Activated naive CD8-positive, alpha-beta T cell (primary cell): ENCODE measurements around the gene AGBL2.
A peak's percentile ranks its signal among the peaks of the same experiment; 100 is the strongest.
"Not testable (repeated sequence)": the region's sequence is repeated elsewhere in the genome, so short reads cannot be mapped to it uniquely, and the experiment has no call there.

Experiments used
- H3K27ac Mint-ChIP-seq: one replicate; pipeline ENCODE4 v1.8.0; 2021; ENCODE audit warnings: mixed read lengths
- H3K27me3 Mint-ChIP-seq: one replicate; pipeline ENCODE4 v1.8.0; 2021; ENCODE audit warnings: mixed read lengths
- H3K36me3 Mint-ChIP-seq: one replicate; pipeline ENCODE4 v1.8.0; 2021; ENCODE audit warnings: mixed read lengths
- H3K4me1 Mint-ChIP-seq: one replicate; pipeline ENCODE4 v1.8.0; 2021; ENCODE audit warnings: low read depth, mixed read lengths
- H3K4me3 Mint-ChIP-seq: one replicate; pipeline ENCODE4 v1.8.0; 2021; ENCODE audit warnings: mild to moderate bottlenecking, mixed read lengths
- H3K9me3 Mint-ChIP-seq: one replicate; pipeline ENCODE4 v1.8.0; 2021; ENCODE audit warnings: low read depth, mixed read lengths

AGBL2 gene

GRCh38 chr11:47715082-47715669 lies at the start of gene AGBL2:
AGBL2 (minus strand) TSS chr11:47715369; CDS start chr11:47714650, 719 bp downstream.
- Mint-ChIP-seq H3K36me3 (peaks cover 2% of the 10 kb centered on the region), H3K4me3 (peak within 1 kb of the TSS; percentile 92), H3K4me1 (peaks cover 23% of the 10 kb centered on the region), H3K27me3 (no peaks in the 10 kb centered on the region), H3K9me3 (no peaks in the 10 kb centered on the region), H3K27ac (peak within 1 kb of the TSS; percentile 92)

GRCh38 chr11:47759291-47759690 lies 44.1 kb upstream of the AGBL2 start:
- H3K4me3 Mint-ChIP-seq, H3K36me3 Mint-ChIP-seq, H3K27me3 Mint-ChIP-seq: not testable (repeated sequence)

GRCh38 chr11:47756208-47756607 lies 41.0 kb upstream of the AGBL2 start:
- Mint-ChIP-seq H3K4me3 (no peak overlapping the region), H3K4me1 (peaks cover 14% of the 10 kb centered on the region), H3K9me3 (no peaks in the 10 kb centered on the region), H3K36me3 (peaks cover 8% of the 10 kb centered on the region), H3K27me3 (no peaks in the 10 kb centered on the region), H3K27ac (no peak overlapping the region)

More at GRCh38 chr11:47759291-47759690, 44.1 kb upstream of the AGBL2 start:
- H3K27ac Mint-ChIP-seq, H3K9me3 Mint-ChIP-seq: not testable (repeated sequence)
- H3K4me1 Mint-ChIP-seq = peaks cover 15% of the 10 kb centered on the region

DNA sequence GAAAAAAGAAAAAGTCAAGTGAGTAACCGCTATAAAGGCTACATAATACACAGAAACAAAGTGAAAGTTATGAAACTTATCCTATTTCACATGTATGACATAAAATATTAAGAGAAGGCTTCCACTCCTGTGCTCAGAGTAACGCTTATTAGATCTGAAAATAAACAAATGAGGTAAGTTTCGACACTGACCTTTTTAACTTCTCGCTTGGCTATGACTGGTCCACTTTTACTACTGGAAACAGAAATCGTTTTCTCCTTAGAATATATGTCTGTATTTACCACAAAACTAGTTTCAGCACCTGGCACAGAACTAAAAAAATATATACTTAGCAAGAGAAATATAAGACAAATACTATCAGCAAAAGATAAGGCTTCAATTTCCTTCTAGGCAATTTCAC lies 35.6 kb upstream of the AGBL2 start:
- Mint-ChIP-seq H3K36me3 (peaks cover 10% of the 10 kb centered on the region), H3K4me1 (peaks cover 12% of the 10 kb centered on the region), H3K9me3 (no peaks in the 10 kb centered on the region), H3K27ac (peak overlapping the region; percentile 46), H3K4me3 (no peak overlapping the region), H3K27me3 (no peaks in the 10 kb centered on the region)

GRCh38 chr11:47742494-47742893 lies 27.3 kb upstream of the AGBL2 start:
- peaks cover 10% of the 10 kb centered on the region for H3K4me1 Mint-ChIP-seq
- not testable (repeated sequence) for H3K27me3 Mint-ChIP-seq, H3K27ac Mint-ChIP-seq, H3K4me3 Mint-ChIP-seq, H3K36me3 Mint-ChIP-seq, H3K9me3 Mint-ChIP-seq

- H3K27ac Mint-ChIP-seq, H3K36me3 Mint-ChIP-seq, H3K27me3 Mint-ChIP-seq, H3K4me1 Mint-ChIP-seq, H3K4me3 Mint-ChIP-seq, H3K9me3 Mint-ChIP-seq: not testable (repeated sequence)
These were observed 22.6 kb upstream of the AGBL2 start for GRCh38 chr11:47737817-47738216.

DNA sequence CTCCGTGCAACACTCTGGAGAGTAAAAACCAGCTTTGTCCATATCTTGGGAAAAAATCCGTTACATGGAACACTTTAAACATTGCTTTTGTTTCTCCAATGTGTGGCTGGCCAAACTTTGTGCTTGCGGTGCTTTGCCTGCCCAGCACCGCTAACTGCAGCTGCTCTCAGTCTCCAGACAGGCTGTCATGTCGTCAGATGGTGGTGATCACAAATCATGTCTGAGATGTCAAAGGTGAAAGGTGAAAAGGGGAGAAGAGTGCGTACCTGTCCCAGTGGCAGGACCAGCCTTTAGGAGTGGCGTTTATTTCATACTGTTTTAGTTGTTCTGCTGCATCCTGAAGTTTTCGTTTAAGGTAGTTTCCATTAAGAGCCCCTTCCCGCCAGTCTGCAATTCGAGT lies 17.1 kb upstream of the AGBL2 start:
- Mint-ChIP-seq H3K4me1 (peaks cover 13% of the 10 kb centered on the region), H3K27ac (peak overlapping the region; percentile 29), H3K36me3 (peaks cover 6% of the 10 kb centered on the region), H3K9me3 (no peaks in the 10 kb centered on the region), H3K4me3 (no peak overlapping the region), H3K27me3 (no peaks in the 10 kb centered on the region)

DNA sequence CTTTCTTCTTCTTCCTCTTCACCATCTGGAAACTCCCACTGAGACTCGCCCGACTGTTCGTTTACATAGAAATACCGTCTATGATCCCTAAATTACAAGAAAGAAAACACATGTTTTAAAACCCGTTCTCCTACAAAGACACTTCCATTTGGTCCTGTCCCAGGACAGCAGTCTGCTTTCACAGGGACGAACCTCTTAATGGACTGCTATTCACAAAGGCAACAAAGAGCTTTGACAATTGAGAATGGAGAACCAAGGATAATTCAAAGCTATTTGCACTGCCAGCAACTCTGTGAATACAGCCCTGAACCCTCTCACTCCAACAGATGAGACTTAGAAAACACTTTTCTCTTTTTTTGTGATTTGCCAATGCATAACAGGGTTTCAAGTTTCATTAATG lies 16.3 kb upstream of the AGBL2 start:
- no peaks in the 10 kb centered on the region for H3K9me3 Mint-ChIP-seq
- H3K4me3 Mint-ChIP-seq = no peak overlapping the region
- H3K27me3 Mint-ChIP-seq = no peaks in the 10 kb centered on the region
- peaks cover 3% of the 10 kb centered on the region for H3K36me3 Mint-ChIP-seq
- H3K4me1 Mint-ChIP-seq = peaks cover 9% of the 10 kb centered on the region
- H3K27ac Mint-ChIP-seq = no peak overlapping the region

GRCh38 chr11:47726878-47727514 lies 11.8 kb upstream of the AGBL2 start:
- Mint-ChIP-seq H3K4me3 (no peak overlapping the region), H3K27ac (no peak overlapping the region), H3K27me3 (no peaks in the 10 kb centered on the region), H3K36me3 (peaks cover 7% of the 10 kb centered on the region), H3K9me3 (no peaks in the 10 kb centered on the region), H3K4me1 (peaks cover 6% of the 10 kb centered on the region)

GRCh38 chr11:47726118-47726442 lies 10.9 kb upstream of the AGBL2 start:
- Mint-ChIP-seq H3K4me3 (no peak overlapping the region), H3K36me3 (peaks cover 4% of the 10 kb centered on the region), H3K27me3 (no peaks in the 10 kb centered on the region), H3K27ac (no peak overlapping the region), H3K4me1 (peaks cover 2% of the 10 kb centered on the region), H3K9me3 (no peaks in the 10 kb centered on the region)

GRCh38 chr11:47725442-47726117 lies 10.4 kb upstream of the AGBL2 start:
- H3K36me3 Mint-ChIP-seq = peaks cover 4% of the 10 kb centered on the region
- H3K27ac Mint-ChIP-seq = no peak overlapping the region
- peaks cover 2% of the 10 kb centered on the region for H3K4me1 Mint-ChIP-seq
- no peaks in the 10 kb centered on the region for H3K9me3 Mint-ChIP-seq
- H3K4me3 Mint-ChIP-seq = no peak overlapping the region
- H3K27me3 Mint-ChIP-seq = no peaks in the 10 kb centered on the region

GRCh38 chr11:47724041-47724729 lies 9.0 kb upstream of the AGBL2 start:
- Mint-ChIP-seq H3K9me3 (no peaks in the 10 kb centered on the region), H3K4me3 (no peak overlapping the region), H3K4me1 (peaks cover 2% of the 10 kb centered on the region), H3K27ac (peak overlapping the region; percentile 10), H3K27me3 (no peaks in the 10 kb centered on the region), H3K36me3 (peaks cover 6% of the 10 kb centered on the region)

DNA sequence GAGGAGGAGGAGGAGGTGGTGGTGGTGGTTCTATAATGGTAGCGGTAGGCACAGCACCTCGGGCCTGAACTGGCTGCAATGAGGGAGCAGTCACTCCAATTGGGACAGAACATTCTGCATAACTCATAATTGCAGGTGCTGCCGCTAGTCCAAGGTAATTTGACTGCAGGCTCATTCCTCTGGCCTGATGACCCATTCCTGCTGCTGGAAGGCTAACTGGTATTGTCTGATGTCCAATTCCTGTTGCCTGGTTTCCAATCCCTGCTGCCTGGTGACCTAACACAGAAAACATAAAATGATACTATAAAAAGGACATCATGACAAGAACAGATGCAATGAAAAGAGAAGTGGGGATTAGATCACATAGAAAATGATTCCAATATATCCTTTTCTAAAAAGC lies 7.9 kb upstream of the AGBL2 start:
- Mint-ChIP-seq H3K4me1 (peaks cover 2% of the 10 kb centered on the region), H3K27me3 (no peaks in the 10 kb centered on the region), H3K9me3 (no peaks in the 10 kb centered on the region), H3K36me3 (peaks cover 6% of the 10 kb centered on the region), H3K4me3 (no peak overlapping the region), H3K27ac (peak overlapping the region; percentile 41)

DNA sequence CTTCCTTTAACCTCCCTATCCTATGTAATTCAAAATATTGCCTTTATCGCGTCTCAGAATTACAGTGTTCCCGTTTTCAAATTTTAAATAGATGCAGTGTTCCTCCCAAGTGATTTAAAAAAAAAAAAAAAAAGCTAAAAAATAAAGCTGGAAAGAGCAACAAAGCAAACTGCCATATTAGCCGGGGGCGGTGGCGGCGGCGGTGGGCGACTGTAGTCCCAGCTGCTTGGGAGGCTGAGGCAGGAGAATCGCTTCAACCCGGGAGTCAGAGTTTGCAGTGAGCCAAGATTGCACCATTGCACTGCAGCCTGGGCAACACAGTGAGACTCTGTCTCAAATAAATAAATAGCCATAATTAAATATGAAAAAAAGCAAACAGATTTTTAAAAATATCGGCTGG lies 5.5 kb upstream of the AGBL2 start:
- Mint-ChIP-seq H3K27me3 (no peaks in the 10 kb centered on the region), H3K4me3 (no peak overlapping the region), H3K4me1 (peaks cover under 1% of the 10 kb centered on the region), H3K36me3 (peaks cover 6% of the 10 kb centered on the region), H3K9me3 (no peaks in the 10 kb centered on the region), H3K27ac (no peak overlapping the region)

GRCh38 chr11:47716692-47717091 lies 1.5 kb upstream of the AGBL2 start:
- H3K36me3 Mint-ChIP-seq = peaks cover 2% of the 10 kb centered on the region
- no peaks in the 10 kb centered on the region for H3K27me3 Mint-ChIP-seq

More at GRCh38 chr11:47716692-47717091, 1.5 kb upstream of the AGBL2 start:
- H3K4me1 Mint-ChIP-seq = peaks cover 18% of the 10 kb centered on the region
- H3K4me3 Mint-ChIP-seq = no peak overlapping the region
- H3K27ac Mint-ChIP-seq = peak overlapping the region; percentile 55
- H3K9me3 Mint-ChIP-seq = no peaks in the 10 kb centered on the region
